Measurements from ENCODE around the gene MTHFS. TPM values are rescaled to one million over a fixed set of nuclear protein-coding genes. Genes with fewer than 3 reads are reported as not detected.

MTHFS gene
- total and polyA plus RNA-seq, 2 donors (not counting 1 experiment from before 2014, with no cell fraction given), result 9.5 to 21.6 TPM

GRCh38 chr15:79919749-79920511 is 23.1 kb upstream of the MTHFS start:
- Histone ChIP-seq H4K20me1 (ENCODE audit: control insufficient read depth, extremely low read depth, insufficient read depth, low read length) (no peaks in the 10 kb centered on the region), H3K9ac (ENCODE audit: insufficient read depth, low read length) (no peak overlapping the region), H3K27me3 (ENCODE audit: control insufficient read depth, insufficient read depth, low read length) (no peaks in the 10 kb centered on the region), H3K79me2 (ENCODE audit: control insufficient read depth, insufficient read depth, low read length) (peaks cover 17% of the 10 kb centered on the region), H3K4me3 (replicated peaks in 1 of 4; ENCODE audit: control extremely low read depth in 1 of 4, insufficient read depth in 1 of 4, low read depth in 3 of 4, low read length in 4 of 4) (no peak overlapping the region), H3K27ac (ENCODE audit: insufficient read depth, low read length) (no peak overlapping the region), H3K4me2 (ENCODE audit: extremely low read depth, insufficient read depth, low read length) (no peak overlapping the region), H3K9me3 (ENCODE audit: control insufficient read depth, insufficient read depth, low read depth, low read length) (no peaks in the 10 kb centered on the region), H2AFZ (ENCODE audit: low read length) (no peak overlapping the region), H3K36me3 (ENCODE audit: control insufficient read depth, insufficient read depth, low read length) (no peaks in the 10 kb centered on the region), H3K4me1 (ENCODE audit: control insufficient read depth, extremely low read depth, insufficient read depth, low read length) (no peaks in the 10 kb centered on the region)
- DNase-seq (ENCODE audit: low read depth in 2 of 2), result no peak
- no peak for TF ChIP-seq EZH2 (IDR thresholded peaks at IDR 0.05; ENCODE audit: low read length, missing control alignments)
- no peak for TF ChIP-seq CTCF (conservative IDR thresholded peaks at IDR 0.05 in 1 of 2, IDR thresholded peaks at IDR 0.05 in 1 of 2; ENCODE audit: low read depth in 1 of 2, low read length in 2 of 2)

- no peak overlapping the region for H3K4me2 ChIP-seq (ENCODE audit: extremely low read depth, insufficient read depth, low read length)
- no peaks in the 10 kb centered on the region for H3K9me3 ChIP-seq (ENCODE audit: control insufficient read depth, insufficient read depth, low read depth, low read length)
- no peaks in the 10 kb centered on the region for H4K20me1 ChIP-seq (ENCODE audit: control insufficient read depth, extremely low read depth, insufficient read depth, low read length)
- no peak overlapping the region for H3K9ac ChIP-seq (ENCODE audit: insufficient read depth, low read length)
- H3K4me1 ChIP-seq (ENCODE audit: control insufficient read depth, extremely low read depth, insufficient read depth, low read length), result no peaks in the 10 kb centered on the region
- H3K27me3 ChIP-seq (ENCODE audit: control insufficient read depth, insufficient read depth, low read length), result no peaks in the 10 kb centered on the region
- no peaks in the 10 kb centered on the region for H3K36me3 ChIP-seq (ENCODE audit: control insufficient read depth, insufficient read depth, low read length)
- H3K79me2 ChIP-seq (ENCODE audit: control insufficient read depth, insufficient read depth, low read length), result peaks cover 17% of the 10 kb centered on the region
- no peak overlapping the region for H3K27ac ChIP-seq (ENCODE audit: insufficient read depth, low read length)
- TF ChIP-seq EZH2 (IDR thresholded peaks at IDR 0.05; ENCODE audit: low read length, missing control alignments) (no peak), CTCF (conservative IDR thresholded peaks at IDR 0.05 in 1 of 2, IDR thresholded peaks at IDR 0.05 in 1 of 2; ENCODE audit: low read depth in 1 of 2, low read length in 2 of 2) (no peak)
- no peak for DNase-seq (ENCODE audit: low read depth in 2 of 2)
- no peak overlapping the region for H3K4me3 ChIP-seq (replicated peaks in 1 of 4; ENCODE audit: control extremely low read depth in 1 of 4, insufficient read depth in 1 of 4, low read depth in 3 of 4, low read length in 4 of 4)
- no peak overlapping the region for H2AFZ ChIP-seq (ENCODE audit: low read length)
Measured at GRCh38 chr15:79919090-79919748, 22.4 kb upstream of the MTHFS start.

- no peak overlapping the region for H2AFZ ChIP-seq (ENCODE audit: low read length)
- no peaks in the 10 kb centered on the region for H3K27me3 ChIP-seq (ENCODE audit: control insufficient read depth, insufficient read depth, low read length)
- no peaks in the 10 kb centered on the region for H4K20me1 ChIP-seq (ENCODE audit: control insufficient read depth, extremely low read depth, insufficient read depth, low read length)
- H3K4me3 ChIP-seq (replicated peaks in 1 of 4; ENCODE audit: control extremely low read depth in 1 of 4, insufficient read depth in 1 of 4, low read depth in 3 of 4, low read length in 4 of 4), result no peak overlapping the region
- no peak for DNase-seq (ENCODE audit: low read depth in 2 of 2)
- no peaks in the 10 kb centered on the region for H3K4me1 ChIP-seq (ENCODE audit: control insufficient read depth, extremely low read depth, insufficient read depth, low read length)
- H3K9me3 ChIP-seq (ENCODE audit: control insufficient read depth, insufficient read depth, low read depth, low read length), result no peaks in the 10 kb centered on the region
- H3K4me2 ChIP-seq (ENCODE audit: extremely low read depth, insufficient read depth, low read length), result no peak overlapping the region
- H3K36me3 ChIP-seq (ENCODE audit: control insufficient read depth, insufficient read depth, low read length), result no peaks in the 10 kb centered on the region
- no peak for TF ChIP-seq CTCF (conservative IDR thresholded peaks at IDR 0.05 in 1 of 2, IDR thresholded peaks at IDR 0.05 in 1 of 2; ENCODE audit: low read depth in 1 of 2, low read length in 2 of 2)
- TF ChIP-seq EZH2 (IDR thresholded peaks at IDR 0.05; ENCODE audit: low read length, missing control alignments), result no peak
- no peak overlapping the region for H3K27ac ChIP-seq (ENCODE audit: insufficient read depth, low read length)
- H3K79me2 ChIP-seq (ENCODE audit: control insufficient read depth, insufficient read depth, low read length), result peaks cover 17% of the 10 kb centered on the region
- H3K9ac ChIP-seq (ENCODE audit: insufficient read depth, low read length), result no peak overlapping the region
Measured at GRCh38 chr15:79918278-79918677, 21.5 kb upstream of the MTHFS start.
